NCI-H748 (cell line): ENCODE results near the gene LCN1.

ENCODE experiments used
- DNase-seq: peaks from one replicate; lab custom pipeline; 2025; ENCODE audit not compliant: unreplicated experiment; lab: John Stamatoyannopoulos, UW

Gene LCN1

DNA sequence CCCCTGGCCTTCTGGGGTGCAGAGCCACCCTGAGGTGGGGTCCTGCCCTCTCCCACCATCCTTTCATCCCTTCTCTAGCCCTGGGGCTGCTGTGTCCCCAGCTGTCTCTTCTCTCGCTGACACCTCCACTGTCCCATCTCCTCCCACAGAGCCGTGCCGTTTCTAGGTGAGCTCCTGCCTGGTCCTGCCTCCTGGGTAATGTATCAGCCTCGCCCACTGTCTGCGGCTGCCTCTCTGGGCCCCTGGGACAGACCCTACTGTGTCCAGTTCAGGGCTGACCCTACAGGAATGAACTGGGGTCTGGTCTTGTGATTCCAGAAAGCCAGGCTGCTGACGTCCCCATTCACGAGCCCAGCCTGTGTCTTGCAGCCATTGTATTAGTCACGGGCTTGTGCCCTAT is 44.4 kb downstream of the LCN1 start:
- DNase-seq = no peak

GRCh38 chr9:135566552-135566951 is 45.3 kb downstream of the LCN1 start:
- no peak for DNase-seq

GRCh38 chr9:135567311-135567710 is 46.1 kb downstream of the LCN1 start:
- no peak for DNase-seq

DNA sequence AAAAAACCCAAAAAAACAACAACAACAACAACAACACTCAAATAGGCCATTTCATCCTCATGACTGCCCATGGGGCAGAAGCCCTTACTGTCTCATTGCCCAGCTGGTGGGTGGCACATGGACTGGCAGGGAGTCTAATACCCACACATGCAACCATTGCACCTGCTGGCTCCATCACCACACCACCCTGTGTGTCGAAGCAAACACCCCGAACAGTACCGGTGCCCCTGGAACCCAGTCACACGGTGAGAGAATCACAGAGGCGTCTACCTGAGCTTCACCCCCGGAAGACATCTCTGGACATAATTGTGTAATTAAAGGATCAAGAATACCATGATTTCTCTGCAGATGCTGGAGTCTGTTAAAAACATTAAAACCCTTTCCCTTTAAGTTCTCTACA is 46.8 kb downstream of the LCN1 start:
- DNase-seq = no peak

GRCh38 chr9:135570456-135570855 is 49.2 kb downstream of the LCN1 start:
- DNase-seq = no peak

- no peak for DNase-seq
Measured at GRCh38 chr9:135572233-135572632, 51.0 kb downstream of the LCN1 start.

- no peak for DNase-seq
Measured at GRCh38 chr9:135573124-135573523, 51.9 kb downstream of the LCN1 start.

- no peak for DNase-seq
Measured at GRCh38 chr9:135574331-135574730, 53.1 kb downstream of the LCN1 start.

DNA sequence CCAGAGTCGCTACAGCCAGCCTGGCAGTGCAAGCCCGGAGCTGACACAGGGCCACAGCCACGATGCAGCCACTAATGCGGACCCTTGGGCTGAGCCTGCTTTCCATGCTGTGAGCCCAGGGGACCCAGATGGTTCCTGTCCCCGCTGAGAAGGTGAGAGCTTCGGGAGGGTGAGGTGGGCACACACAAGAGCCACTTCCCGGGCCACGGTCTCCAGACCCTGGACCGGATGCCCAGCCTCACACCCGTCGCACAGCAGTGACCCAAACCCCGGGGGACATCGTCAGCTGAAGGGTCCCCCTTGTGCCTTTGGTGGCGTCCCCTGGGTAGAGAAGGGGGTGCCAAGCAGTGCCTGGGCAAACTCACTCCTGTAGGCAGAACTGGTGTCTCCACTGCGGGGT is 53.7 kb downstream of the LCN1 start:
- DNase-seq = no peak
